Measurements from ENCODE around the gene SHTN1.

Gene SHTN1

GRCh38 chr10:116912162-116912561, 92.8 kb downstream of the SHTN1 start:
- no peak for DNase-seq

GRCh38 chr10:116910910-116911309, 94.1 kb downstream of the SHTN1 start:
- no peak for DNase-seq

- no peak for DNase-seq
These were observed 95.7 kb downstream of the SHTN1 start for GRCh38 chr10:116909307-116909706.

GRCh38 chr10:116907245-116907987, 97.6 kb downstream of the SHTN1 start:
- peak; percentile 45 for DNase-seq

- no peak for DNase-seq
These were observed 99.2 kb downstream of the SHTN1 start for GRCh38 chr10:116905845-116906210.

- no peak for DNase-seq
These were observed 105.4 kb downstream of the SHTN1 start for GRCh38 chr10:116899626-116900025.

GRCh38 chr10:116893686-116894037, 111.3 kb downstream of the SHTN1 start:
- DNase-seq: no peak

- DNase-seq: peak; percentile 86
These were observed 111.9 kb downstream of the SHTN1 start for GRCh38 chr10:116892907-116893685.

GRCh38 chr10:116891208-116891607, 113.8 kb downstream of the SHTN1 start:
- DNase-seq: peak; percentile 79

- no peak for DNase-seq
These were observed 115.9 kb downstream of the SHTN1 start for GRCh38 chr10:116889066-116889465.

GRCh38 chr10:116888380-116889055, 116.5 kb downstream of the SHTN1 start:
- DNase-seq: no peak

- no peak for DNase-seq
These were observed 118.2 kb downstream of the SHTN1 start for GRCh38 chr10:116886772-116887171.

- DNase-seq: no peak
These were observed 122.3 kb downstream of the SHTN1 start for GRCh38 chr10:116882639-116883038.

GRCh38 chr10:116880716-116881482, 124.1 kb downstream of the SHTN1 start:
- DNase-seq: no peak

GRCh38 chr10:116879817-116880216, 125.2 kb downstream of the SHTN1 start:
- DNase-seq: no peak

- DNase-seq: no peak
These were observed 126.9 kb downstream of the SHTN1 start for GRCh38 chr10:116878123-116878522.

- DNase-seq: no peak
These were observed 127.6 kb downstream of the SHTN1 start for GRCh38 chr10:116877391-116877790.

GRCh38 chr10:116875897-116876296, 129.1 kb downstream of the SHTN1 start:
- DNase-seq: no peak

- no peak for DNase-seq
These were observed 131.9 kb downstream of the SHTN1 start for GRCh38 chr10:116873134-116873533.

- no peak for DNase-seq
These were observed 134.0 kb downstream of the SHTN1 start for GRCh38 chr10:116870949-116871348.

- DNase-seq: no peak
These were observed 136.3 kb downstream of the SHTN1 start for GRCh38 chr10:116868722-116869121.

- DNase-seq: no peak
These were observed 136.8 kb downstream of the SHTN1 start for GRCh38 chr10:116868198-116868676.

All from NCI-H2227 treated with DMSO at 0.1 percent for 48 hours (cell line).